H1 (cell line): Measurements from ENCODE around the gene ATG7. TPM values are rescaled to one million over a fixed set of nuclear protein-coding genes. Genes with fewer than 3 reads are reported as not detected.

Source experiments
- CTCF ChIA-PET: fragments of 300-600 bp; sonication (Branson Sonifier 250); formaldehyde crosslinking; loops from one replicate; lab custom pipeline; 2021; ENCODE audit not compliant: partially characterized antibody; lab: Charles Lee
- POLR2A ChIA-PET: fragments of 300-600 bp; sonication (Branson Sonifier 250); formaldehyde crosslinking; loops from one replicate; lab custom pipeline; 2021; ENCODE audit warnings: inconsistent platforms; ENCODE audit not compliant: partially characterized antibody; lab: Charles Lee
- DNase-seq, 2 experiments: peaks; one replicate each; pipeline versions ENCODE4 v3.0.0 to v3.0.0-alpha.2; 2010 to 2022; ENCODE audit warnings: low spot score in 2 of 2, low read depth in 1 of 2, mixed read lengths in 1 of 2
- FAIRE-seq: peaks from 2 replicates; lab custom pipeline; 2011; peaks lifted over from hg19 to GRCh38; lab: Jason Lieb, UNC
- H2AFZ ChIP-seq: 2 replicates; pipeline ENCODE4 v1.8.1; 2012; ENCODE audit warnings: low read length, inconsistent platforms
- H2AK5ac ChIP-seq: 2 replicates; pipeline ENCODE4 v1.6.1; 2013; ENCODE audit warnings: low read depth, low read length
- H2BK120ac ChIP-seq: replicated peaks from 2 replicates; pipeline ENCODE3; 2013; ENCODE audit warnings: low read depth, low read length, inconsistent platforms
- H2BK12ac ChIP-seq: 2 replicates; pipeline ENCODE4 v1.6.1; 2013; ENCODE audit warnings: low read depth, low read length
- H2BK15ac ChIP-seq: 2 replicates; pipeline ENCODE4 v1.6.1; 2013; ENCODE audit warnings: low read length
- H2BK20ac ChIP-seq: 2 replicates; pipeline ENCODE4 v1.6.1; 2013; ENCODE audit warnings: low read length
- H2BK5ac ChIP-seq: 2 replicates; pipeline ENCODE4 v1.6.1; 2013; ENCODE audit warnings: low read depth, low read length
- H3K14ac ChIP-seq: 2 replicates; pipeline ENCODE4 v1.6.1; 2013; ENCODE audit warnings: inconsistent platforms; ENCODE audit not compliant: insufficient read length
- H3K18ac ChIP-seq: 2 replicates; pipeline ENCODE4 v1.6.1; 2013; ENCODE audit warnings: low read length; ENCODE audit errors: extremely low read depth
- H3K23ac ChIP-seq: 2 replicates; pipeline ENCODE4 v1.6.1; 2013; ENCODE audit warnings: inconsistent platforms; ENCODE audit not compliant: insufficient read length
- H3K23me2 ChIP-seq: 2 replicates; pipeline ENCODE4 v1.6.1; 2013; ENCODE audit warnings: low read depth, low read length
- H3K27ac ChIP-seq: 2 replicates; pipeline ENCODE4 v1.6.1; 2011; ENCODE audit warnings: low read depth, low read length, inconsistent platforms
- H3K27me3 ChIP-seq, 4 experiments: replicated peaks in 1 of 4; 1 replicate in 1 of 4; 2 replicates in 3 of 4; pipeline versions ENCODE4 v1.6.1 to v1.8.1; 2011 to 2013; ENCODE audit warnings: low read length in 3 of 4, mild to moderate bottlenecking in 3 of 4, inconsistent platforms in 2 of 4, mixed read lengths in 2 of 4, moderate library complexity in 1 of 4; ENCODE audit not compliant: control insufficient read depth in 3 of 4, insufficient read depth in 3 of 4; ENCODE audit errors: extremely low read depth in 1 of 4
- H3K36me3 ChIP-seq, 4 experiments: 2 replicates each; pipeline versions ENCODE4 v1.6.1 to v1.8.1; 2011 to 2013; ENCODE audit warnings: mild to moderate bottlenecking in 4 of 4, low read length in 3 of 4, moderate library complexity in 2 of 4, control low read depth in 1 of 4, inconsistent platforms in 1 of 4; ENCODE audit not compliant: insufficient read depth in 4 of 4, control insufficient read depth in 2 of 4
- H3K4ac ChIP-seq: replicated peaks from 2 replicates; pipeline ENCODE3; 2013; ENCODE audit warnings: low read length, low read depth, mixed read lengths, inconsistent platforms; ENCODE audit not compliant: insufficient read length
- H3K4me1 ChIP-seq, 4 experiments: replicated peaks in 1 of 4; 1 replicate in 1 of 4; 2 replicates in 3 of 4; pipeline versions ENCODE4 v1.6.1 to v1.8.1; 2011 to 2013; ENCODE audit warnings: low read length in 3 of 4, inconsistent platforms in 2 of 4, mixed read lengths in 1 of 4; ENCODE audit not compliant: insufficient read depth in 4 of 4, control insufficient read depth in 3 of 4
- H3K4me2 ChIP-seq, 2 experiments: 2 replicates each; pipeline versions ENCODE4 v1.6.1 to v1.8.1; 2011 to 2013; ENCODE audit warnings: low read depth in 2 of 2, low read length in 2 of 2, control low read depth in 1 of 2, inconsistent platforms in 1 of 2, mild to moderate bottlenecking in 1 of 2; ENCODE audit not compliant: insufficient read depth in 1 of 2
- H3K4me3 ChIP-seq, 4 experiments: fragments of 200-600, 300-600 bp in 1 of 4; sonication (generic), shearing (Covaris generic), sonication (Bioruptor Twin) in 1 of 4; 2 replicates each; pipeline versions ENCODE4 v1.5.1 to v1.8.1; 2011 to 2016; ENCODE audit warnings: low read length in 4 of 4, low read depth in 3 of 4, control low read depth in 2 of 4, inconsistent platforms in 2 of 4, mild to moderate bottlenecking in 2 of 4, mixed read lengths in 1 of 4, moderate library complexity in 1 of 4; ENCODE audit not compliant: insufficient read depth in 2 of 4; ENCODE audit errors: extremely low read depth in 1 of 4
- H3K56ac ChIP-seq: replicated peaks from 2 replicates; pipeline ENCODE3; 2013; ENCODE audit warnings: low read depth, mild to moderate bottlenecking, mixed read lengths, low read length, inconsistent platforms; ENCODE audit not compliant: insufficient read length
- H3K79me1 ChIP-seq: 2 replicates; pipeline ENCODE4 v1.6.1; 2013; ENCODE audit warnings: low read depth, low read length, control low read depth
- H3K79me2 ChIP-seq, 2 experiments: 2 replicates each; pipeline versions ENCODE4 v1.6.1 to v1.8.1; 2012 to 2013; ENCODE audit warnings: low read length in 2 of 2, mild to moderate bottlenecking in 2 of 2, inconsistent platforms in 1 of 2; ENCODE audit not compliant: insufficient read depth in 2 of 2, control insufficient read depth in 1 of 2
- H3K9ac ChIP-seq, 4 experiments: replicated peaks in 1 of 4; 1 replicate in 1 of 4; 2 replicates in 3 of 4; pipeline versions ENCODE4 v1.6.1 to v1.8.1; 2011 to 2013; ENCODE audit warnings: low read depth in 3 of 4, low read length in 3 of 4, control low read depth in 2 of 4, mild to moderate bottlenecking in 2 of 4, moderate library complexity in 2 of 4, inconsistent platforms in 1 of 4; ENCODE audit errors: extremely low read depth in 1 of 4
- H3K9me3 ChIP-seq, 2 experiments: 2 replicates each; pipeline versions ENCODE4 v1.6.1 to v1.8.1; 2012 to 2013; ENCODE audit warnings: mild to moderate bottlenecking in 2 of 2, moderate library complexity in 2 of 2, control low read depth in 1 of 2, inconsistent platforms in 1 of 2, low read depth in 1 of 2, low read length in 1 of 2, mixed read lengths in 1 of 2; ENCODE audit not compliant: insufficient read depth in 2 of 2
- H4K20me1 ChIP-seq, 2 experiments: replicated peaks in 1 of 2; 2 replicates each; pipeline versions ENCODE3 to v1.8.1; 2011 to 2013; ENCODE audit warnings: inconsistent platforms in 2 of 2, low read length in 2 of 2, mild to moderate bottlenecking in 1 of 2; ENCODE audit not compliant: insufficient read depth in 2 of 2, control insufficient read depth in 1 of 2
- H4K5ac ChIP-seq: 2 replicates; pipeline ENCODE4 v1.6.1; 2013; ENCODE audit warnings: low read length, low read depth, mixed read lengths, inconsistent platforms; ENCODE audit not compliant: insufficient read length
- H4K8ac ChIP-seq: 2 replicates; pipeline ENCODE4 v1.8.0; 2013; ENCODE audit warnings: mild to moderate bottlenecking, moderate library complexity, low read length, inconsistent platforms; ENCODE audit not compliant: insufficient read depth; ENCODE audit errors: extremely low read depth
- H4K91ac ChIP-seq: replicated peaks from 2 replicates; pipeline ENCODE3; 2013; ENCODE audit warnings: low read length, mixed read lengths, inconsistent platforms; ENCODE audit not compliant: insufficient read length
- CBX5 ChIP-seq: fragments of 300-800, 300-1000 bp; sonication (generic); IDR thresholded peaks from 2 replicates; pipeline ENCODE4 v1.7.1; 2016; ENCODE audit warnings: antibody characterized with exemption, low read length, low read depth
- CBX8 ChIP-seq: fragments of 300-800, 300-1000 bp; sonication (generic); IDR thresholded peaks from 2 replicates; pipeline ENCODE4 v1.7.1; 2016; ENCODE audit warnings: low read depth, low read length, borderline replicate concordance
- CTBP2 ChIP-seq: IDR thresholded peaks from 2 replicates; pipeline ENCODE4 v1.7.0; 2011; ENCODE audit warnings: borderline replicate concordance, mild to moderate bottlenecking, moderate library complexity, mixed read lengths, low read length; ENCODE audit not compliant: insufficient read depth, insufficient read length
- HDAC6 ChIP-seq: IDR thresholded peaks from one replicate; pipeline ENCODE4 v1.7.1; 2012; ENCODE audit warnings: low read depth, mild to moderate bottlenecking, inconsistent platforms, low read length, moderate library complexity
- NRF1 ChIP-seq: IDR thresholded peaks from 2 replicates; pipeline ENCODE4 v1.6.1; 2011; ENCODE audit warnings: mild to moderate bottlenecking, low read depth, low read length, improper control_type of control experiment
- POLR2AphosphoS5 ChIP-seq: IDR thresholded peaks from 2 replicates; pipeline ENCODE4 v1.6.1; 2011; ENCODE audit warnings: low read depth, low read length
- POU5F1 ChIP-seq: IDR thresholded peaks from 2 replicates; pipeline ENCODE4 v1.6.1; 2011; ENCODE audit warnings: low read depth, mild to moderate bottlenecking, low read length, moderate library complexity
- RXRA ChIP-seq: IDR thresholded peaks from 2 replicates; pipeline ENCODE4 v1.6.1; 2011; ENCODE audit warnings: low read depth, mild to moderate bottlenecking, low read length, moderate library complexity; ENCODE audit not compliant: insufficient read depth
- SP4 ChIP-seq: IDR thresholded peaks from 2 replicates; pipeline ENCODE4 v1.6.1; 2012; ENCODE audit warnings: low read length, inconsistent platforms
- SUZ12 ChIP-seq: fragments of 200-600 bp; sonication (generic); IDR thresholded peaks from 2 replicates; pipeline ENCODE4 v1.6.1; 2012; ENCODE audit warnings: mild to moderate bottlenecking, inconsistent platforms, low read length, moderate library complexity, mixed read lengths
- TAF7 ChIP-seq: optimal IDR thresholded peaks from 2 replicates; pipeline ENCODE3; 2011; ENCODE audit warnings: low read depth, mild to moderate bottlenecking, inconsistent platforms, low read length, moderate library complexity, borderline replicate concordance
- TBP ChIP-seq: IDR thresholded peaks from 2 replicates; pipeline ENCODE4 v1.6.1; 2011; ENCODE audit warnings: low read depth, low read length, improper control_type of control experiment
- TEAD4 ChIP-seq: IDR thresholded peaks from 2 replicates; pipeline ENCODE4 v1.6.1; 2012; ENCODE audit warnings: low read depth, low read length, inconsistent platforms, mixed read lengths
- WGBS, 2 experiments: shearing (Covaris generic) in 1 of 2; methylation state at CpG; one replicate each; pipeline versions ENCODE4 v1.1.6 to v1.1.7; 2013 to 2015; ENCODE audit warnings: low lambda C conversion rate in 2 of 2, mixed read lengths in 2 of 2, inconsistent platforms in 1 of 2, low coverage in 1 of 2, missing lambda C conversion rate in 1 of 2; ENCODE audit not compliant: insufficient replicate concordance in 2 of 2, insufficient coverage in 1 of 2, insufficient read length in 1 of 2; ENCODE audit errors: extremely low coverage in 1 of 2, missing lambda C conversion rate in 1 of 2; 5-methylcytosine and 5-hydroxymethylcytosine counted together
- polyA plus RNA-seq, 7 experiments: library from polyadenylated mRNA; depleted of rRNA in 3 of 7; stranded (reverse) in 5 of 7; unstranded in 2 of 7; fragments of >200 nt in 5 of 7; fragments of 200-250 nt in 2 of 7; gene quantifications; 1 replicate in 5 of 7; 2 replicates in 1 of 7; 4 replicates in 1 of 7; pipeline versions ENCODE4 v1.2.1 to v1.2.3, GENCODE V29; 2011 to 2013; ENCODE audit warnings: missing spikeins in 2 of 7, mixed read lengths in 2 of 7
- total RNA-seq: library from RNA; stranded (reverse); fragmentation: NEBNext Ultra II Directional; extraction: Animal tissue kit (Norgen Biotek cat#: 25700); gene quantifications from 2 replicates; pipeline ENCODE4 v1.2.1, GENCODE V29; 2021
- TF ChIP-seq, protein P1 (sequence below): IDR thresholded peaks from 2 replicates; pipeline ENCODE4 v1.6.1; 2011; ENCODE audit warnings: low read depth, mild to moderate bottlenecking, low read length; ENCODE audit not compliant: insufficient read depth

ATG7 gene
- total and polyA plus RNA-seq, 2 of the 8 experiments (the other 6 are each of a cell fraction or from before 2014, with no cell fraction given) = 15.0 to 19.1 TPM

DNA sequence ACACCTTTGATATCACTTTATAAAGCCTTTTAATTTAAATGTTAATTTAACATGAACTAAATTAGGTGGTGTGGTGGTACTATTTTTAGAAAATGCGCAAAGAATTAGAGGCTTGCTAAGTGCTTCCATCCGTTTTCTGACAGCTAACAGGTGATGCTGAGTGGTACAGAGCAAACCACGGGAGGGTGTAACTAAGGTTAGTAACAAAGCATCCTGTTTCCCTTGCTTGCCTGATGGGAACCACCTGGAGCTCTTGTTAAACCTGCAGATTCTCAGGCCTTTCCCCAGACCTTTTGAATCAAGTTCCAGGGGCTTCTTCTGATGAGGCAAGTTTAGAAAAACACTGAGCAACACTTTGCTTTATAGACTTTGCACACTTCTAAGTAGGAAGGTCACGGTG is 101.0 kb downstream of the ATG7 start:
- H2BK120ac ChIP-seq = no peak overlapping the region
- no peak overlapping the region for H3K23ac ChIP-seq
- H4K91ac ChIP-seq = no peak overlapping the region
- CTCF ChIA-PET = interaction anchor here (0.9 to 1.4 kb wide), 3 partner anchors 19 to 278 kb away, joined by 3 read pairs; no protein-coding TSS in a partner anchor
- no peak overlapping the region for H2BK15ac ChIP-seq
- FAIRE-seq (no peak), DNase-seq (no peak)
- no peaks in the 10 kb centered on the region for H3K27me3 ChIP-seq
- H4K20me1 ChIP-seq = no peaks in the 10 kb centered on the region
- WGBS, 2 experiments = 90% methylated on average over 4 of the region's 4 CpGs; no CpG with 5 or more reads in 1 of the 2 experiments
- H4K8ac ChIP-seq = no peak overlapping the region
- H2AK5ac ChIP-seq = no peak overlapping the region
- no peak overlapping the region for H3K18ac ChIP-seq
- H3K36me3 ChIP-seq = no peaks in the 10 kb centered on the region
- no peak overlapping the region for H3K4me3 ChIP-seq
- no peak overlapping the region for H3K4me2 ChIP-seq
- no peak overlapping the region for H3K56ac ChIP-seq
- no peaks in the 10 kb centered on the region for H3K9me3 ChIP-seq
- H3K79me2 ChIP-seq = no peaks in the 10 kb centered on the region
- no peak overlapping the region for H4K5ac ChIP-seq
- H3K4me1 ChIP-seq = no peaks in the 10 kb centered on the region; a peak in 1 of 7 replicates
- no peak overlapping the region for H2BK5ac ChIP-seq
- no peaks in the 10 kb centered on the region; the same call in 1 of the 2 replicates for H3K23me2 ChIP-seq
- H3K79me1 ChIP-seq = no peaks in the 10 kb centered on the region
- H3K9ac ChIP-seq = no peak overlapping the region
- no peak overlapping the region for H2BK12ac ChIP-seq
- no peak overlapping the region for H3K27ac ChIP-seq
- no peak overlapping the region for H2AFZ ChIP-seq
- POLR2A ChIA-PET = no interaction called here
- no peak overlapping the region for H3K14ac ChIP-seq
- no peak overlapping the region for H3K4ac ChIP-seq
- no peak overlapping the region for H2BK20ac ChIP-seq
- no peak for TF ChIP-seq CBX8
- TF ChIP-seq RXRA = no peak
- no peak for TF ChIP-seq NRF1
- TF ChIP-seq TBP = no peak
- TF ChIP-seq, protein P1, sequence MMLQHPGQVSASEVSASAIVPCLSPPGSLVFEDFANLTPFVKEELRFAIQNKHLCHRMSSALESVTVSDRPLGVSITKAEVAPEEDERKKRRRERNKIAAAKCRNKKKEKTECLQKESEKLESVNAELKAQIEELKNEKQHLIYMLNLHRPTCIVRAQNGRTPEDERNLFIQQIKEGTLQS = no peak
- no peak for TF ChIP-seq CBX5
- TF ChIP-seq TEAD4 = no peak
- no peak for TF ChIP-seq HDAC6
- TF ChIP-seq SP4 = no peak
- TF ChIP-seq POU5F1 = no peak
- TF ChIP-seq POLR2AphosphoS5 = no peak
- no peak for TF ChIP-seq CTBP2
- no peak for TF ChIP-seq SUZ12
- no peak for TF ChIP-seq TAF7
